Activated naive CD4-positive, alpha-beta T cell treated with Interleukin-2 at 50 U/mL for 16 hours (primary cell): ENCODE measurements around the gene MYF6.

Source experiments
- DNase-seq: peaks from one replicate; pipeline ENCODE4 v3.0.0-alpha.2; 2020

The MYF6 gene

DNA sequence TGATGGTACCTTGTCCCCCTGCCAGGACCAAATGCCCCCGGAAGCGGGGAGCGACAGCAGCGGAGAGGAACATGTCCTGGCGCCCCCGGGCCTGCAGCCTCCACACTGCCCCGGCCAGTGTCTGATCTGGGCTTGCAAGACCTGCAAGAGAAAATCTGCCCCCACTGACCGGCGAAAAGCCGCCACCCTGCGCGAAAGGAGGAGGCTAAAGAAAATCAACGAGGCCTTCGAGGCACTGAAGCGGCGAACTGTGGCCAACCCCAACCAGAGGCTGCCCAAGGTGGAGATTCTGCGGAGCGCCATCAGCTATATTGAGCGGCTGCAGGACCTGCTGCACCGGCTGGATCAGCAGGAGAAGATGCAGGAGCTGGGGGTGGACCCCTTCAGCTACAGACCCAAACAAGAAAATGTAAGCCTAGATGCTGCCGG lies 410 bp downstream of the MYF6 start:
- DNase-seq: no peak

DNA sequence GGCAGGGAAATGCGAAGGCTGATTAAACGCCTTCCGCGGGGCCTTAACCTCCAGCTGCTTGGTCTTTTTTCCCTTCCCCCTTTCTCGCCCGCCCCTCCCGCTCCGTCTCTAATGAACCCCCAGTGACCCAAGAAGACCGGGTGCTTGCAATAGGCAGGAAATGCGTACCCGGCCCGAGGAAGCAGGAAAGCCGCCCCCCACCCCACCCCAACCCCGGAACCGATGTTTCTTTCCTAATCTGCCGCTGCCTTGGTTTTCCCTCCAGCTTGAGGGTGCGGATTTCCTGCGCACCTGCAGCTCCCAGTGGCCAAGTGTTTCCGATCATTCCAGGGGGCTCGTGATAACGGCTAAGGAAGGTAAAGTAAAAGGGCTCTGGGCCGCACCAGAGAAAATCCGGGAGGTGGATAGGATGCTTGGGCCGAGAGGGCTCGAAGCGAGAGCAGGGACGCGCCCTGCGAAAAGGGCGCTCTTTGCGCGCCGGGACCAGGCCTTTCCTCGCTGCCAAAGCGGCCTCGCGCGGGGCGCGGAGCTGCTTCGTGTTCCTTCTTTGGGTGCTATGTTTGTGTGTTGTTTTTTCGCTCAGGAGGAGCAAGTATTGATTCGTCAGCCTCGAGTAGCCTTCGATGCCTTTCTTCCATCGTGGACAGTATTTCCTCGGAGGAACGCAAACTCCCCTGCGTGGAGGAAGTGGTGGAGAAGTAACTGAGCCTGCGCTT lies 983 bp downstream of the MYF6 start:
- no peak for DNase-seq

DNA sequence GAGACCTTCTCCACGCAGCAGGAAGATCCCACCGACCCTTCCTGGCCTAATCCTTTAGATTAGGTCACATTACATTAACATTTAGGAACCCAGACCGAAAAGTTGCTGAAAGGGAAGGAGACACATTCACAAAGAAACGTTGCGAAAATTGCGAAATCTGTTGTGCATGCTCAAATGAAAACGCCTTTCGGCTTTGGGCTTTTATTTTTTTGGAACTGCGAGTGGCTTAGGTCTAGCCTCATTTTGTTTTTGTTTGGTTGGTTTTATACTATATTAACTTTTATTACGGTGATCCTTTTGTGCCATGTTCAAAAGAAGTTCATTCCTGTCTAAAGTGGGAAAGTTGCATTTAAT lies 1.5 kb downstream of the MYF6 start:
- DNase-seq: no peak

DNA sequence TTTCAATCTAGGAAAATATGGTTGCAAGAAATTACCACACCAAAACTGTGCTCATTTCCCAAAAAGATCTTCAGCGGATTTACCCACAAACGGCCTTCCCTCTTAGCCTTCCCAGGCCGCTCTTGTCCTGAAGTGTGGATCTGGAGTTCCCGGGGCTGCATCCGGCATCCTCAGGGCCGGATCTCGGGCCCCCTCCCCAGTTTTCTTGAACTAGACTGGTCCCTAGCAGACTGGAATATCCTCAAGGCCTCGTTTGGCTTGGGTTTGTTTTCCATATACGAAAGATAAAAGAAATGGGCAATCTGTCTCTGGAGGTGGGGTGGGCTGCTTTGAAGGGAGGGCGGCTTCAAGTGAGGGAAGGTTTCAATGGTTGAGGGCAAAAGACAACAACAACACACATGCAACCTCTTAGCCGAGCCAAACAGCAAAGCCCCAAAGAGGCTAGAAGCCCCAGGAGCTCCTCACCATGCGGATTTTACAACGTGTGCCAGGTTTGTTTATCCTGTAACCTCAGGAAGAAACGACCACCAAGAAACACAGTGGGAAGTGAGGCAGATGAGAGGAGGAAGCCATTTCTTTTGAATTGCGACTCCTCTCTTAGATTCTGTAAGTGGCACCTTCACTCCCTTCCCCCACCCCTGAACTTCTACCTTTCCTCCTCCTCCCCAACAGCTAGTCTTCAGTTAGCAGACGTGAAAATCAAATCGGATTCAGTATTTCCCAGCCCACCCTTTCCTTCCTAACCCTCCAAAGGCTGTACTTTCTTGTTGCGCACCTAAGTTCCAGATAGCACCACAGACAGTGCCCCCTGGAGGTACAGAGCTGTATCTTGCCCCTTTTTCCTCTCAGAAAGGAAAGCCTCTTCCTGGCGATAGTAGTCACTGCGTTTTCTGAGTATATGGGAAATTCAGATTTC lies 2.6 kb downstream of the MYF6 start:
- no peak for DNase-seq

DNA sequence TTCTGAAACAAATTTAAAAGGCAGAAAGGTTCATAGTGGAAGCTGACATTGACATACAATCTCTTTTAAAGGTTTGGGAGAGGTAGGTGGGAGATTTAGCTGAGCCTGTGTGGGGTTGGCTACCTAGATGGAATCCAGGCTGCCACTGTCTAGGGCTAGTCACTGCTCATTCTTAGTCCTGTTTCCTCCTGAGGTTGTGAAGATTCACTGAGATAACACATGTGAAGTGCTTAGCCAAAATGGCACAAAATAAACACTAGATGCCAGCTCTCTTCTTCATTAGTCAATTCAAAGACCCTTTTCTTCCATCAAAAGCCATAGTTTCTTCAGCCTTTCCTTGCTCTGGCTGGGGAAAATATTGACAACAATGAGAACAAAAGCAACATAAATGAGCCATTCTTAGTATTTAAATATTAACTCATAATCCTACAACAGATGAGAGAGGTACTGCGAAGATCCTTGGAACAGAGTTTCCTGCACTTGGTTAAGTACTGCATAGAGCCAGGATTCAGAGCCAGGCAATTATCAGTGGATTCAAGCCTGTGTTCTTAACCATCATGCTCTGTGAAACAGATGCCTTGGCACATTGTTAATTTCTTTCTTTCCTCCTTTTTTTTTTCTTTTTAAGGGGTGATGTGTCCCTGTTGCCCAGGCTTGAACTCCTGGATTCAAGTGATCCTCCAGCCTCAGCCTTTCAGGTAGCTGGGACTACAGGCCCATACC lies 3.5 kb downstream of the MYF6 start:
- DNase-seq: no peak

DNA sequence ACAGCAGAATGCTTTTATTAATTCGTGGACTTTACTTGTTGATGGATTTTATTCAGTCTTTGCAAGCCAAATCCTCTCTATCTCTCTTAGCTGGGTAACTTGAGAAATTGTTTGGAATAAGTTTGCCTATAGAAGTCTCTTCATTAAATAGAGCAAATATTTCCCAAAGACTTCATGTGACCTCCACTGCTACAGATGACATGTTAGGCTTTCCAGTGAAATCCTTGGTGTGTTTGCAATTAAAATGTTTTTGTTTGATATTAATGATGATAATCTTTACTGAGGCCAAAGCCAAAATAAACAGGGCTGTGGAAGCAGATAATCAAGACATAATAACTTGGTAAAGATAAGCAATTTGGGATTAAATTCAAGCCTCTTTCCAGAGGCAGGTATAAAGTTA lies 4.4 kb downstream of the MYF6 start:
- no peak for DNase-seq

DNA sequence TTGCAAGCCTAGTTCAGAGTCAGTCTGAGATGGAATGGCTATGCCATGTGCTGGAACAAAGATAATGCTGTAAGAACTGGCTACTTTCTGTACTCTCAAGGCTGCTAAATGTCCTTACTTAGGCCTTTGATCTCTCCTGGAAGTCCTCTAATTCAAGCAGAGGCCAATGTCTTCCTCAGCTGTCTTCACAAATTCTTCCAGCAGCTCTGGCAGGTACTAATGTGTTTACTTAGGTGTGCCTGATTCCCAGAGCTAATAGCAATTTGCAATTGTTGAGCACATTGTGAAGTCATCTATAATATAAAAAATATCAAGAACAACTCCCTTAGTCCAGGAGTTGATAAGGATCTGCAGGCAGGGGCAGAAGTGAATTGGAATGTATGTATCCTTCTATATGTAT lies 5.4 kb downstream of the MYF6 start:
- DNase-seq: no peak

DNA sequence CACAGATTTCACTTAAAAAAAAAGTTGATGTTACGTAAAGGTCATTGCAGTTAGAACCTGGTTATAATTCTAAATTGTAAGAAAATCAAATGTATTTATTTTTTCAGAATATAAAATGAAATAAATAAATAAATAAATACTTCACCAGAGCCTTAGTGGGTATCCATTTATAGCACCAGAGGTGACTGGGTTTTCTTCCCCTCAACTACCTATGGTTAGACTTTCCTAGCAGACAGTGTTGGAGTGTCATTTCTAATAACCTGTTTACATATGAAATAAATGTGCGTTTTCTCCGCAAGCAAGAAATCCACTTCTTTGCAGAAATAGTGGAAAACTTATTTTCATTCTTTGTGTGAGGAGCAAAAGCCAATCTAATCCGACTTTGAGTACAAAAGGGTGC lies 6.0 kb downstream of the MYF6 start:
- DNase-seq: no peak

DNA sequence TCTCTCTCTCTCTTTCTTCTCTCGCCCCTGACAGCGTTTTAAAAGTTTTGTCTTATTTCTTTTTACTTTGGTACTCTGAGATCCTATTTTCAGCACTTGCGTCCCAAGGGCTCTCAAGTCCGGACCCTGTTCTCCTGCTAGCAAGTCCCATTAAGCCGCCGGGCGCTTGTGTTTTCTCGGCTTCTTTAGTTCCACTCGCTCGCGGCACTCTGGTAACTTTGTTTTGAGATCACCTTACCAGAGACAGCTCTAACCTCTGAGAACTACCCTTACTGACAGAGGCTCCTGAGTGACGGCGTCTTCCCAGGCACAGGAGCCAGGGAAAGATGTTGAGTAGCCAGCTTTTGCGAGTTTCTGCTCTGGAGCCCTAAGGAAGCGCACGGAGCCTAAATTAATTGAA lies 6.6 kb downstream of the MYF6 start:
- DNase-seq: no peak

DNA sequence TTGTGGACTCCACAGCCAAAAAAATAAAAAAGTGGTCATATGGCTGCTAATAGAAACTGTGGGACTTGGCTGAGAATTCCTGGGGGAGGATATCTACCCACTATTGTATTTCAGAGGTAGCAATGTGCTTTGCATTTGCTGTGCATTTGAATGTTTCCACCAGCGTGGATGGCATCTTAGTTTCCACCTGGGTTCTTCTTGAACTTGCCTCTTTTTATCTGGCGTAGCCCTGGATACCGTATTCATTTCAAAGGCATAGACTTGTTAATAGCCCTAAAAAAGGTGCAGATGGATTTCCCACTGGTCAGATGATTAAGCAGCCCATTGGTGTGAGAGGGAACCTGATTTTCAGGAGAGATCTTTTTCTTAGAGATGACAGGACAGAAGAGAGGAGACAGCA lies 7.4 kb downstream of the MYF6 start:
- DNase-seq: no peak

DNA sequence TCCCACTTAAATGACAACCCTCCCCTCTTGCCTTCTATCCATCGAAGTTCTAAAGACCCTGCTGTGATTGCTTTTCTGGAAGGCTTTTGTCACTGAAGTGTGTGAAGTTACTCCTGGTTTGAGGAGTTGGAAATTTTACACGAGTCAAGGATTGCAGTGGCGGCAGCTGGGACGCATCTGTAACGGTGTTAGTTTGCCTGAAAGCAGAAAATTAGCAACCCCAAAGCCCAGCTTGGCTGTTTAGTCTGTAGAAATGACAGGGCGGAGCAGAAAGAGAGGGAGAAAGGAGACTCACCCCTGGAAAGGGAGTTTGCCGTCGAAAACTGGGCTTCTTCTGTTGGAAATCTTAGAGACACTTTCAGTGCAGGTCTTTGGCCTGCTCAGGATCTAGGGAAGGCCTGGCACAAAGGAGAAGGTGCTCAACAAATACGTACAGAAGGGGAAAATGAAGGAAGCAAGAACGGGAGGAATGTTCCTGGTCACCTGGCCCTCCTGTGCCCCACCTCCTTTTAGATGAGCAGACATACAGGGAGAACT lies 8.3 kb downstream of the MYF6 start:
- no peak for DNase-seq

DNA sequence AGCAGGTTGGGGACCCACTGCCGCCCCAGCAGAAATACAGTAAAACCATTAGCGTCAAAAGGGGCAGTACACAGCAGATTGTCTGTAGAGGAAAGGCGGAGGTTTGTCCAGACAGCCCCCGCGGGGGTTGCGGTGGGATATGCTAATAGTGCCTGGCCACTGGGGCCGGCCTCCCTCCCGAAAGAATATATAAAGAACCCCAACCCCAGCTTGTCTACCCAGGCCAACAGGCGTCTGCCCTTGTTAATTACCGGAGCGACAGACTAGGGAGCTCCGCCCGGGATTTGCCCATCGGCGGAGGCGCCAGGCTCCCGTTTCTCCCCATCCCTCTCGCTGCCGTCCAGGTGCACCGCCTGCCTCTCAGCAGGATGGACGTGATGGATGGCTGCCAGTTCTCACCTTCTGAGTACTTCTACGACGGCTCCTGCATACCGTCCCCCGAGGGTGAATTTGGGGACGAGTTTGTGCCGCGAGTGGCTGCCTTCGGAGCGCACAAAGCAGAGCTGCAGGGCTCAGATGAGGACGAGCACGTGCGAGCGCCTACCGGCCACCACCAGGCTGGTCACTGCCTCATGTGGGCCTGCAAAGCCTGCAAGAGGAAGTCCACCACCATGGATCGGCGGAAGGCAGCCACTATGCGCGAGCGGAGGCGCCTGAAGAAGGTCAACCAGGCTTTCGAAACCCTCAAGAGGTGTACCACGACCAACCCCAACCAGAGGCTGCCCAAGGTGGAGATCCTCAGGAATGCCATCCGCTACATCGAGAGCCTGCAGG lies 9.4 kb downstream of the MYF6 start, which contains the start of gene MYF5:
Gene MYF5, plus strand, starts transcription at position 217 of the 774 bp plus-strand sequence. Its CDS starts 152 bp downstream, at position 369.
- DNase-seq: no peak

DNA sequence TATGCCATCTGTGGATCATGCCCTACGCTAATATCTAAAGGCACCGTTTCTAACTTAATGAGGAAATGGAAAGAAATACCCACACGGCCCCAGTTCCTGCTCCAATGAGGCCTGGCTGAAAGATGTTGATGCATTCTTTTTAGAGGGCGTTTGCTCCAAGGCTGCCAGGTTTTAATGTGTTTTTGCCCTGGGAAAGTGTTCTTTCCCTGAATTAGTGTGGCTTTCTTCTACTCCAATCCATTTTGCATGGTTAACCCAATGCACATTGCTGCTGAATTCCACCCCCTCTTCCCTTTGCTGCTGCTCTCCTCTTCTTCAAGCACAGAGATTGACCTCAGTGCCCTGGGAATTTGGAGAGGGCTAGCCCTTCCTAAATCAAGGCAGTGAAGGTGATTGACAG lies 10.4 kb downstream of the MYF6 start:
- no peak for DNase-seq

DNA sequence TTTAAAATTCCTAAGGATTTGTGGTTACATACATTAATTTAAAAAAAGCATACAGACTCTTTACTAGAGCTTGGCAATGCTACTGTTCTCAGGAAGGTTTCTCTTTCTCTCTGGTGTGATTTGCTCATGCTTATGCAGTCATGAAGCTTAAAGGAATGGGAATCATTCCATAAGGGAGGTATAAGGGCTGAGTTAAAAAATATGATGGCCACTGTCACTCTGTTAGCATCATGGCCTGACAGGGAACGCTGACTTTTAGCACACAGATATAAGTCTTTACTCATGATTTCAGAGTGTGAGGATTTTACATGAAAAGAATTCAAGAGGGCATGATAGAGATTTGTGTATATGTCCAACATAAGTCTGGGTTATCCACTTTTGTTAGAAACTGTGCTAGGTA lies 13.1 kb downstream of the MYF6 start:
- no peak for DNase-seq

DNA sequence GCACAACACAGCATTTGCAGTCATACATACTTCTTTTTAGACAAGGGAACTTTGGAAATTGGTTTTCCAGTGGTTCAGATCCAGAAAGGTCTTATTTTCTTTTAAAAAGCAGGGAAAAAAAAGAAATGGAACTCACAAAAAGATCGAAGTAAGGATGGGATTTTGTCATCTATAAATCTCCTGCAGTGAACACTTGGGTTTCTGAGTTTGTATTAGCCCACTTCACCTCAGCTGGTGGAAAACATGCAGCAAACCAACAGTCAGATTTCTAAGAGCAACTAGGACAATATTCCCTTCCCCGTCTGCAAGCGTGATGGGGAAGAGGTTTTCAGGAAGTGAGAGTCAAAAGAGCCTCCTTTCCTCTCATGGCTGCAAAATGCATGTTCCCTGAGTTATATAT lies 13.9 kb downstream of the MYF6 start:
- no peak for DNase-seq

DNA sequence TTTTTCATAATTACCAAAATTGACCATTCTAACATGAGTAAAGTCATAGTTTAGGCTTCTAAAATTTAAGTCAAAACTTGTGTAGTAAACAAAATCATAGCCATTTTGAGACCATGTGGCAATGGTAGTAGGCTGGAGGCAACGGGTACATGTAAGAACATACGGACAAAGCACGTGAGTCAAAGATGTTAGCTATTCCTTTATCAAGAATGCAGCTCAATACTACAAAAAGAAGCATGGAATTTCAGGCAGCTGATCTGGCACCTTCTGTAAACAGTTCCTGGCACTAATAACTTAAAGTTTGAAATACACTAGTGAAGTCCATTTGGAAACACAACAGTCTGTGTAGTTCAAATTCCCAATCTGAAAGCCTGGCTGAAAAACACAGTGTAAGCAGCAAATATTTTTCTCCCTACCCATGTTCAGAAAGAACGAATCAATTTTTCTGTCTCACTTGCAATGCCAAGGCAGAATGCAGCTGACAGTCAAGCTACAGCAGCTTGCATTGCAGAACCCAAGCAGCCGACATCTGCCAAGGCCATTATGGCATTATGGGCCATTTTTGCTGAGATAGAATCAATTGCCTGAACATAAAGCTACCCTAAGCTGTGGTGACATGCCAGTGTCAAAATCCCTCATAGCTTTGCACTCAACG lies 38.5 kb downstream of the MYF6 start:
- DNase-seq: no peak

DNA sequence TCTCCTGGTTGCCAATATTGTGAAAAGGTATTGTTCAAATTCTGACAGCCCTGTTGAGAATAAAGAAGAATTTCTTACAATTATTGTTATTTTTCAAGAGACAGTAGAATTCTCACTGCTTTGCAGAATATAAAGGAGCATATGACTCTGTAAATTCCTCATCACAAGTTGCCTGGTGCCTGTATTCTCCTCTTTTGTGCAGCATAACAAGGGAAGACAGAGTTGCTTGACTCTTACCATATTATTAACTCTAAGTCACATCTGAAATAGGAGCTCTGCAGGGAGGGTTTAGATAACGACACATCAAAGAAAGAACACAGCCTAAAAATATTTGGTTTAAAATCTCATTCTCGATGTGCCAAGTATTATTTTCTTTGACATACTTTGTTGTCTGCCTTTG lies 40.4 kb downstream of the MYF6 start:
- no peak for DNase-seq

DNA sequence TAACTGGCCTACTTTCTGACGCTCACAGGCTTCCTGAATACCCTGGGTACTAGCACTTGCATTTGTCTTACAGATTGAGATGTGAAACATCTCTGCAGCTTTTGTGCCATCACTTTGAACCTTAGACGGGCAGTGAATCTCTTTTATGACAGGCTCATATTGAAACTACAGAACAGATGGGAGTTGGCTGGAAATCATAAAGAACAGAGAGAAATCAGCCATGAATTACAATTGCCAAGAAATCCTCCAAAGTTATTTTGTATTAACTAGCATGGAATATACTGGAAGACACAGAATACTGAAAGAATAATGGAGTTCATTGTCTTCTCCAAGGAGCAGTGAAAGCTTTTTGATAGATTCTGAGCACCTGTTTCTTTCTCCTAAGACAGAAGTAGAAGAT lies 42.0 kb downstream of the MYF6 start:
- no peak for DNase-seq

DNA sequence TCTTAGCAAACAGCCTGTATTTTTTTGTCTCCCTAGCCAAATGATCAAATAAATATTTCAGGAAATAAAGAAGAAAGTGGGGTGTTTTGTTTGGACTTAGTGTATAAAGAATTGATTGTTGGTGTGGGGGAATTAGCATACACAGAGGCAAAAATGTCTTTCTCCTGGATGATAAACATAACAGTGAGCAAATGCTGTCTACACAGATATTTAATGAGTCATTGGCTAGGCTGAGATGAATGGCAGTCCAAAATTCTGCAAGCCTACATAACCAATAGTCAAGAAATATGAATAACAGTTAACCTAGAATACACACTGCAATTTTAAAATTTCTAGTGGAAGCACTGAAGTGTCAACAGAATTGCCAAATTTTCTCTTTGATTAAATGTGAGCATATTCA lies 45.0 kb downstream of the MYF6 start:
- no peak for DNase-seq

DNA sequence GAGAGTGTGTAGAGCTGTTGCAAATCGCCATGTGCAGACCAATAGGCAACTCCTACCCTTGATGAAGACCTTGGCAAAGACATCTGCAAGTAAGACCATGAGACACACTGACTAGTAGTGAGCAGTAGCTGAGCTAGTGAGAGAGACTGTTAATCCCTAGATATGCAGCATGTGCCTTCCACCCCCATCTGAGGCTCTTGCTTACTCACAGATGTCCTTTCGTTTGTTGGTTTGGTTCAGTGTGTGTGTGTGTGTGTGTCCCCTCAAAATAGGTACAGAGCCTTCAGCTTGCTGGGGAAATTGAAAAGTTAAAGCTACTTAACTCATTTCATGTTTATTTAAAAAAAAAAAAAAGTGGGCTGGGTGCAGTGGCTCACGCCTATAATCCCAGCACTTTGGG lies 46.8 kb downstream of the MYF6 start:
- DNase-seq: no peak

DNA sequence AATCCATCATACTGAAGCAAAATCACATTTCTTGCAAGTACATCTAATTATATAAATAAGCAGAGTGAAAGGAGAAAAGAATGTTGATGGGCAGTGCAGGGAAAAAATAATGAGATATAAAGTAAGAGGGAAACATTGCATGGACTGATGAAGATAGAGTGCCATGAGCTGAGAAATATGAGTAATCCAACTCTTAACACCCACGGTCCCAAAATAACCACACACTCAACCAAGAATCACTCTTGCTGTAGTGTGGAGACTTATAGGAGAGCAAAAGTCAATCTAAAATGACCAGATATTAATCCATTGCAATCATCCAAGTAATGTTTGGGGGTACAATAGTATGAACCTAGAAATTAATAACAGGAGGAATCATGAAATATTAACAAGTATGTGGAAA lies 49.4 kb downstream of the MYF6 start:
- no peak for DNase-seq
